Endothelial cell (in vitro differentiated cells): ENCODE data around the gene PACRG. TPM values are rescaled to one million over a fixed set of nuclear protein-coding genes. Genes with fewer than 3 reads are reported as not detected.

ENCODE experiments used
- DNase-seq: peaks from one replicate; pipeline ENCODE4 v3.0.0; 2021; ENCODE audit warnings: low spot score
- H3K27ac Mint-ChIP-seq: one replicate; pipeline ENCODE4 v1.8.0; 2021; ENCODE audit warnings: mixed read lengths, inconsistent platforms; ENCODE audit not compliant: unreplicated experiment
- H3K27me3 Mint-ChIP-seq: one replicate; pipeline ENCODE4 v1.8.0; 2021; ENCODE audit warnings: mild to moderate bottlenecking, moderate library complexity, mixed read lengths, inconsistent platforms; ENCODE audit not compliant: unreplicated experiment
- H3K36me3 Mint-ChIP-seq: one replicate; pipeline ENCODE4 v1.8.0; 2021; ENCODE audit warnings: mild to moderate bottlenecking, low read depth, mixed read lengths, inconsistent platforms; ENCODE audit not compliant: unreplicated experiment
- H3K4me1 Mint-ChIP-seq: one replicate; pipeline ENCODE4 v1.8.0; 2021; ENCODE audit warnings: mild to moderate bottlenecking, mixed read lengths, inconsistent platforms; ENCODE audit not compliant: unreplicated experiment
- H3K4me3 Mint-ChIP-seq: one replicate; pipeline ENCODE4 v1.8.0; 2021; ENCODE audit warnings: mild to moderate bottlenecking, mixed read lengths, inconsistent platforms; ENCODE audit not compliant: unreplicated experiment
- H3K9me3 Mint-ChIP-seq: one replicate; pipeline ENCODE4 v1.8.0; 2021; ENCODE audit warnings: mixed read lengths, inconsistent platforms; ENCODE audit not compliant: unreplicated experiment
- total RNA-seq: library from RNA; stranded (reverse); fragmentation: NEBNext Ultra II Directional; extraction: Animal tissue kit (Norgen Biotek cat#: 25700); gene quantifications from one replicate; pipeline ENCODE4 v1.2.1, GENCODE V29; 2021; ENCODE audit not compliant: unreplicated experiment
- TF ChIP-seq, protein P1 (sequence below): fragments of 200-600 bp; sonication (generic); IDR thresholded peaks from one replicate; pipeline ENCODE4 v1.5.0; 2021; ENCODE audit warnings: antibody characterized with exemption; ENCODE audit not compliant: unreplicated experiment

The PACRG gene
- total RNA-seq, 1 donor from 2014 or later, result 1.1 TPM

DNA sequence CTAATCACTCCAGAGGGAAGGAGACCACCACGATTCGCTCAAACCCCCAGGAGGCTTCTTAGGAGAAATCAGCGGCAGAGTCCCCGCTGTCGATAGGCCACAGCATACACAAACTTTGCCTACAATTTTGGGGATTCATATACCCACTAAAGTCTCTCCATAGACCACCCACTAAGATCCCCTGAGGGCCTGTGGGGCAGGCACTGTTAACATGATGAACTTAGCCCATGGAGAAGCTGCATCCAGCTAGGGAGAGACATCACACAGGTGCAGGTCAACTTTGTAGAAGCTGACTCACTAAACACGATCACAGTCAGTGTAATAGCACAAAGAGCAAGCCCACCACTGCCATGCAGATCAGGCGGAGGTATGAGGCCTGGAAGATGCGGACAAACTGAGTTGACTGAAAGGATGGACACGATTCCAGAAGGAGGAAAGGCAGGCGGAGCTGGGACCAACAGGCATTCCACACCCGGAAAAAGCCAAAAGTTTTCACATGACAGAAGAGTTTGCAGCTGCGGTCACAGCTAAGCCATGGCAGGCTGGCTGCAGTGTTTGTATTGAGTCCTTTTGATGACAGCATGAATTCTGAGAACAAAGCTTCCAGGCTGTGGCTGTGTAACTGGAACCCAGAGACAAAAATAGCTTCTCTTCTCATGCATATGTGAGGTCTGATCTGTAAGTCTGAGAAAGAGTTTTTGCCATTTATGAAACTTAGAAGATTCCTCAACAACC lies 611.1 kb downstream of the PACRG start:
- peaks cover 57% of the 10 kb centered on the region for H3K4me1 Mint-ChIP-seq
- H3K9me3 Mint-ChIP-seq, result no peaks in the 10 kb centered on the region
- peaks cover 10% of the 10 kb centered on the region for H3K27me3 Mint-ChIP-seq
- no peak overlapping the region for H3K4me3 Mint-ChIP-seq
- DNase-seq, result peak; percentile 25
- TF ChIP-seq, protein P1, sequence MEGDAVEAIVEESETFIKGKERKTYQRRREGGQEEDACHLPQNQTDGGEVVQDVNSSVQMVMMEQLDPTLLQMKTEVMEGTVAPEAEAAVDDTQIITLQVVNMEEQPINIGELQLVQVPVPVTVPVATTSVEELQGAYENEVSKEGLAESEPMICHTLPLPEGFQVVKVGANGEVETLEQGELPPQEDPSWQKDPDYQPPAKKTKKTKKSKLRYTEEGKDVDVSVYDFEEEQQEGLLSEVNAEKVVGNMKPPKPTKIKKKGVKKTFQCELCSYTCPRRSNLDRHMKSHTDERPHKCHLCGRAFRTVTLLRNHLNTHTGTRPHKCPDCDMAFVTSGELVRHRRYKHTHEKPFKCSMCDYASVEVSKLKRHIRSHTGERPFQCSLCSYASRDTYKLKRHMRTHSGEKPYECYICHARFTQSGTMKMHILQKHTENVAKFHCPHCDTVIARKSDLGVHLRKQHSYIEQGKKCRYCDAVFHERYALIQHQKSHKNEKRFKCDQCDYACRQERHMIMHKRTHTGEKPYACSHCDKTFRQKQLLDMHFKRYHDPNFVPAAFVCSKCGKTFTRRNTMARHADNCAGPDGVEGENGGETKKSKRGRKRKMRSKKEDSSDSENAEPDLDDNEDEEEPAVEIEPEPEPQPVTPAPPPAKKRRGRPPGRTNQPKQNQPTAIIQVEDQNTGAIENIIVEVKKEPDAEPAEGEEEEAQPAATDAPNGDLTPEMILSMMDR, result no peak
- H3K36me3 Mint-ChIP-seq, result no peaks in the 10 kb centered on the region
- H3K27ac Mint-ChIP-seq, result peak overlapping the region; percentile 79

DNA sequence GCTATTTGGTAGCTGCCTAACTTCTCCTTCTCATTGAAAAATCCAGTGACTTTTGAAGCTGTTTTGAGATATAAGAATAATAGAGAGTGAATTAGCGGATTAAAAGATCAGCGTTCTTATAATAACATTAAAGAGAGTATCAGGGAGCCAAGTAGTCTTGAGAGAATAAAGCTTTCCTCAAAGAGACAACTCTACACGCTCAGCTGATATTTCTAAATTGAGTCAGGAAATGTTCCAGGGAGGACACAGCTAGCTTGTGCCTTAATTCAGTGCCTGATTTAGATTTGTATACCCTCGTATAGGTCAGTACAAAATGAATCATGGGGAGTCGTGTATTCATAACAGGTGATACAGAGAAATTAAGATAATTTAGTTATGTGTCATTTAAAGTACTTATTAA lies 611.7 kb downstream of the PACRG start:
- H3K27ac Mint-ChIP-seq, result peak overlapping the region; percentile 79
- peaks cover 10% of the 10 kb centered on the region for H3K27me3 Mint-ChIP-seq
- no peaks in the 10 kb centered on the region for H3K36me3 Mint-ChIP-seq
- H3K9me3 Mint-ChIP-seq, result no peaks in the 10 kb centered on the region
- peaks cover 51% of the 10 kb centered on the region for H3K4me1 Mint-ChIP-seq
- DNase-seq, result no peak
- H3K4me3 Mint-ChIP-seq, result no peak overlapping the region
- TF ChIP-seq, protein P1, result no peak

DNA sequence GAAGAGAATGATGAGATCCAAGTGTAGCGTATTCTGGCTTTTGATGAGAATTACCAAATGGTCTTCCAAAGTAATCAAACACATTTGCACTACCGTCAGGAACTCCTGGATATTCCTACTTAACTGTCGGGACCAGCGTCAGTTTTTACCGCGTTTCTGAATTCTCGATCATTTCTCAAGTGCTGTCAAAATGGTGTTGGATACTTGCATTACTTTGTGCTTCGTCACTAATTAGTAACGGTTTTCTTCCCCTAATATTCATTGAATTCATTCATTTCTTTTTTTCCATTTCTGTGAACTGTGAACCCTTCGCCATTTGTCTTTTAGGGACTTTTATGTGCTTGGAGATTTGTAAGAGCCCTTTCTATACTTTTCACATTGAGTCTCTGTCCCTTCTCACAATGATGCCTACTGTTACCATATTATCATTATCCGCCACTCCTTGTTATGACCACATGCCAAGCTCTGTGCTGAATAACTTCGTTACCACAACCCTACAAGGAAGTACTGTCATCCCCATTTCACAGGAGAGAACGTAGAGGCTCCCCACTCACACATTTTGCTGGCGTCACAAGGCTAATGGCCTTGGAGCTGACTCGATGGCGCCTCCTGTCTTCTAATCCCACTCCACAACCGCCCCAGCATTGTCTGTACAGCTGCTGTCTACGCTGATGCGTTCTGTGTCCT lies 612.6 kb downstream of the PACRG start:
- Mint-ChIP-seq H3K9me3 (no peaks in the 10 kb centered on the region), H3K4me1 (peaks cover 43% of the 10 kb centered on the region), H3K27me3 (peaks cover 10% of the 10 kb centered on the region), H3K27ac (no peak overlapping the region), H3K36me3 (no peaks in the 10 kb centered on the region), H3K4me3 (no peak overlapping the region)
- TF ChIP-seq, protein P1, result no peak
- no peak for DNase-seq

DNA sequence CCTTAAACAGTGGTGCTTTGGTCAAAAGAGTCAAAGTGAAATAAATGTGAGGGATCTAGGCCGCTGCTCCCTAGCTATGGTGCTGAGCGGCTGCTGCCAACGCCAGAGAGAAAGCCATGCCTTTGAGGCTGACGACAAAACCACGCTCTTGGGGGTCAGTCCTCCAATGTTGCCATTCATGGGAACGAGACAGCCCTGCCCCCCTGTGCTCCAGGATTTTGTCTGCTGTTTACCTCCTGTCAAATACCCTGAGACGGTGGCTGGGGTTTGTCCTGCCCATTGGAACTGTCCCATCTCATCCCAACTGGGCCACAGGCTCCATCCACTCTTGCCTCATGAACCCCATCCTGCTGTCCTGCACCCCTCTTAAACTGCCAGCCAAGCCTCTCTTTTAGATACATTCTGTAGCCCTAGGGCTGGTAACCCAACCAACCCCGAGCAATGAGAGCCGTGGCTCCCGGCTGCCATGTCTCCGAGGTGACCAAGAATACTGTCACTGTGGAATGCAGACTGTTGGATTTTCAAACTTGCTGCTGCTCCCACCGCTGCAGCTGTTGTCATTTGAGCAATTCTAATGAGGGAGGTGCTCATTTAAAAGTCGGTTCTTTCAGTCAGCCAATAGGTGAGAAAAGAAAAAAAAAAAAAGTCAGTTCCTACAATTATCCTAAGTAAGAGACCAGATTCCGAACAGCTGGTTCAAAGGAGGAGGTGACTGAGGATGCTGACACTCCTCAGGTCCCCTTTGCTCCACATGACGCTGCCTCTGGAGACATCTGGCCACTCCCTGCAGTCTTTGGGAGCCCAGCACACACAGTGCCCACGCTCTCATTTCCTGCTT lies 613.7 kb downstream of the PACRG start:
- H3K4me1 Mint-ChIP-seq, result peaks cover 32% of the 10 kb centered on the region
- peaks cover 7% of the 10 kb centered on the region for H3K27me3 Mint-ChIP-seq
- TF ChIP-seq, protein P1, result no peak
- H3K36me3 Mint-ChIP-seq, result no peaks in the 10 kb centered on the region
- H3K27ac Mint-ChIP-seq, result no peak overlapping the region
- no peak for DNase-seq
- H3K4me3 Mint-ChIP-seq, result no peak overlapping the region
- no peaks in the 10 kb centered on the region for H3K9me3 Mint-ChIP-seq
